ENCODE data around the gene PRKN. TPM values are rescaled to one million over a fixed set of nuclear protein-coding genes. Genes with fewer than 3 reads are reported as not detected.

Gene PRKN
- total and polyA plus RNA-seq, 2 experiments from 2014 or later = 0.10 to 0.84 TPM

DNA sequence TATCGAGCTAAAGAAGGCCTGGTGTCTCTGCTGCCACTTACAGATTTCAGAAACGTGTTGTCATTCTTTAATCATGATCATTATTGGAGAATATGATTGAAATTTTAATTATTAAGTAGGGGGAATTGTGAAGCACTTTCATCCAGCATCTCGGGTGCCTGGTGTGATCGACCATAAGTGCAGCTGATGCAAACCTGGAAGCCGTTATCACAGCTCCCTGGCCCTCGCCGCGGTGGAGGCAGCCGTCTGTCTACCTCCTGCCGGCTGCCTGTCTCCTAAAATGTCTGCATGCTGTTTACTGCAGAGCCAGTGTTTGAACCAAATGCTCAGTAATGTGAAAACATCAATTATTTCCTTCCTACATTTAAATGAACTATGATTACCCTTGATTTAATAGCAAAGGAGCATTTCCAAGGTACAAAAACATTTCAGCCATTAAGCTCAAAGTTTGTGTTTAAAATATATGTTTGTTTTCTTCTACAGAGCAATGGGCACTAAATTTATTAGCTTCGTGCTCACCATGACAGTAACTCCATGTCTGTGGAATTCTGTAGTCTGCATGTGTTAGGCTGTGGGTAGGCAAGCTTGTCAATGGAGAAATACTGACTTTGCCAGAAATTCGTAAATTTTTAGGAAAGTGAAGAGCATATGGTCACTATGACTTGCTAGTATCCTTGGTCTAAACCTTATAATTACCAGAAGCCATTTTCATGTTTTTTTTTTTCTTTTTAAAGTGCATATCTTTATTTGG, 1269.2 kb downstream of the PRKN start:
- no peak overlapping the region for H3K4me2 ChIP-seq
- ATAC-seq = no peak
- peaks cover 2% of the 10 kb centered on the region for H3K27me3 Mint-ChIP-seq (ENCODE audit: insufficient read depth, low read depth, poor library complexity)
- no peaks in the 10 kb centered on the region for H3K4me1 ChIP-seq (ENCODE audit: insufficient read depth)
- H3K27ac ChIP-seq (ENCODE audit: low read depth) = no peak overlapping the region
- no peaks in the 10 kb centered on the region for H4K20me1 ChIP-seq (replicated peaks; ENCODE audit: insufficient read depth)
- H3K4me1 Mint-ChIP-seq = no peaks in the 10 kb centered on the region
- no peaks in the 10 kb centered on the region for H3K27me3 ChIP-seq (ENCODE audit: insufficient read depth)
- no peak overlapping the region for H3K27ac Mint-ChIP-seq
- H3K36me3 ChIP-seq (ENCODE audit: insufficient read depth) = no peaks in the 10 kb centered on the region
- no peaks in the 10 kb centered on the region for H3F3A ChIP-seq (replicated peaks; ENCODE audit: low read depth)
- H2AFZ ChIP-seq = no peak overlapping the region
- no peaks in the 10 kb centered on the region; the same call in 2 of the 3 replicates for H3K9me3 Mint-ChIP-seq
- H3K4me3 ChIP-seq = no peak overlapping the region
- no peak overlapping the region for H3K4me3 Mint-ChIP-seq
- H3K79me2 ChIP-seq (replicated peaks; ENCODE audit: insufficient read depth) = no peaks in the 10 kb centered on the region
- DNase-seq (ENCODE audit: low spot score) = no peak
- H3K36me3 Mint-ChIP-seq (ENCODE audit: low read depth) = no peaks in the 10 kb centered on the region
- H3K9me2 ChIP-seq (ENCODE audit: insufficient read depth) = no peaks in the 10 kb centered on the region; the same call in 1 of the 2 replicates
- TF ChIP-seq ZNF462 (CRISPR knock-in tag; IDR thresholded peaks at IDR 0.05) (no peak), POLR2AphosphoS5 (IDR thresholded peaks at IDR 0.05; ENCODE audit: low read depth) (no peak), STAT1 (IDR thresholded peaks at IDR 0.05; ENCODE audit: unreplicated experiment) (no peak), ZNF114 (CRISPR knock-in tag; IDR thresholded peaks at IDR 0.05) (no peak), ETS1 (IDR thresholded peaks at IDR 0.05) (no peak), ZNF331 (CRISPR knock-in tag; IDR thresholded peaks at IDR 0.05; ENCODE audit: low read depth) (no peak), NANOG (IDR thresholded peaks at IDR 0.05; ENCODE audit: borderline replicate concordance) (no peak), CREB1 (CRISPR knock-in tag; IDR thresholded peaks at IDR 0.05; ENCODE audit: low read depth) (no peak), JUNB (IDR thresholded peaks at IDR 0.05; ENCODE audit: unreplicated experiment) (no peak), EZH2 (IDR thresholded peaks at IDR 0.05; ENCODE audit: low read depth, unreplicated experiment) (no peak), EZH2phosphoT487 (IDR thresholded peaks at IDR 0.05; ENCODE audit: unreplicated experiment) (no peak)
- TF ChIP-seq, protein P1, sequence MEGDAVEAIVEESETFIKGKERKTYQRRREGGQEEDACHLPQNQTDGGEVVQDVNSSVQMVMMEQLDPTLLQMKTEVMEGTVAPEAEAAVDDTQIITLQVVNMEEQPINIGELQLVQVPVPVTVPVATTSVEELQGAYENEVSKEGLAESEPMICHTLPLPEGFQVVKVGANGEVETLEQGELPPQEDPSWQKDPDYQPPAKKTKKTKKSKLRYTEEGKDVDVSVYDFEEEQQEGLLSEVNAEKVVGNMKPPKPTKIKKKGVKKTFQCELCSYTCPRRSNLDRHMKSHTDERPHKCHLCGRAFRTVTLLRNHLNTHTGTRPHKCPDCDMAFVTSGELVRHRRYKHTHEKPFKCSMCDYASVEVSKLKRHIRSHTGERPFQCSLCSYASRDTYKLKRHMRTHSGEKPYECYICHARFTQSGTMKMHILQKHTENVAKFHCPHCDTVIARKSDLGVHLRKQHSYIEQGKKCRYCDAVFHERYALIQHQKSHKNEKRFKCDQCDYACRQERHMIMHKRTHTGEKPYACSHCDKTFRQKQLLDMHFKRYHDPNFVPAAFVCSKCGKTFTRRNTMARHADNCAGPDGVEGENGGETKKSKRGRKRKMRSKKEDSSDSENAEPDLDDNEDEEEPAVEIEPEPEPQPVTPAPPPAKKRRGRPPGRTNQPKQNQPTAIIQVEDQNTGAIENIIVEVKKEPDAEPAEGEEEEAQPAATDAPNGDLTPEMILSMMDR (conservative IDR thresholded peaks at IDR 0.05; ENCODE audit: low read depth in 2 of 2) = no peak
- TF ChIP-seq, protein P2, sequence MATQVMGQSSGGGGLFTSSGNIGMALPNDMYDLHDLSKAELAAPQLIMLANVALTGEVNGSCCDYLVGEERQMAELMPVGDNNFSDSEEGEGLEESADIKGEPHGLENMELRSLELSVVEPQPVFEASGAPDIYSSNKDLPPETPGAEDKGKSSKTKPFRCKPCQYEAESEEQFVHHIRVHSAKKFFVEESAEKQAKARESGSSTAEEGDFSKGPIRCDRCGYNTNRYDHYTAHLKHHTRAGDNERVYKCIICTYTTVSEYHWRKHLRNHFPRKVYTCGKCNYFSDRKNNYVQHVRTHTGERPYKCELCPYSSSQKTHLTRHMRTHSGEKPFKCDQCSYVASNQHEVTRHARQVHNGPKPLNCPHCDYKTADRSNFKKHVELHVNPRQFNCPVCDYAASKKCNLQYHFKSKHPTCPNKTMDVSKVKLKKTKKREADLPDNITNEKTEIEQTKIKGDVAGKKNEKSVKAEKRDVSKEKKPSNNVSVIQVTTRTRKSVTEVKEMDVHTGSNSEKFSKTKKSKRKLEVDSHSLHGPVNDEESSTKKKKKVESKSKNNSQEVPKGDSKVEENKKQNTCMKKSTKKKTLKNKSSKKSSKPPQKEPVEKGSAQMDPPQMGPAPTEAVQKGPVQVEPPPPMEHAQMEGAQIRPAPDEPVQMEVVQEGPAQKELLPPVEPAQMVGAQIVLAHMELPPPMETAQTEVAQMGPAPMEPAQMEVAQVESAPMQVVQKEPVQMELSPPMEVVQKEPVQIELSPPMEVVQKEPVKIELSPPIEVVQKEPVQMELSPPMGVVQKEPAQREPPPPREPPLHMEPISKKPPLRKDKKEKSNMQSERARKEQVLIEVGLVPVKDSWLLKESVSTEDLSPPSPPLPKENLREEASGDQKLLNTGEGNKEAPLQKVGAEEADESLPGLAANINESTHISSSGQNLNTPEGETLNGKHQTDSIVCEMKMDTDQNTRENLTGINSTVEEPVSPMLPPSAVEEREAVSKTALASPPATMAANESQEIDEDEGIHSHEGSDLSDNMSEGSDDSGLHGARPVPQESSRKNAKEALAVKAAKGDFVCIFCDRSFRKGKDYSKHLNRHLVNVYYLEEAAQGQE (IDR thresholded peaks at IDR 0.05; ENCODE audit: unreplicated experiment) = no peak

Measured in GM23338 (cell line).